Stimulated activated CD4-positive, alpha-beta T cell treated with anti-CD3 and anti-CD28 coated beads, Interleukin-1b, Interleukin-23, amount 100 ng/mL, for 48 hours (primary cell): ENCODE data around the gene PRUNE2.
"Not testable (repeated sequence)": the region's sequence is repeated elsewhere in the genome, so short reads cannot be mapped to it uniquely, and the experiment has no call there.

Experiments
- DNase-seq: peaks from one replicate; pipeline ENCODE4 v3.0.0-alpha.2; 2020

The PRUNE2 gene

GRCh38 chr9:76866689-76867088 is 39.2 kb downstream of the PRUNE2 start:
- DNase-seq: no peak

GRCh38 chr9:76863832-76864231 is 42.1 kb downstream of the PRUNE2 start:
- DNase-seq: no peak

DNA sequence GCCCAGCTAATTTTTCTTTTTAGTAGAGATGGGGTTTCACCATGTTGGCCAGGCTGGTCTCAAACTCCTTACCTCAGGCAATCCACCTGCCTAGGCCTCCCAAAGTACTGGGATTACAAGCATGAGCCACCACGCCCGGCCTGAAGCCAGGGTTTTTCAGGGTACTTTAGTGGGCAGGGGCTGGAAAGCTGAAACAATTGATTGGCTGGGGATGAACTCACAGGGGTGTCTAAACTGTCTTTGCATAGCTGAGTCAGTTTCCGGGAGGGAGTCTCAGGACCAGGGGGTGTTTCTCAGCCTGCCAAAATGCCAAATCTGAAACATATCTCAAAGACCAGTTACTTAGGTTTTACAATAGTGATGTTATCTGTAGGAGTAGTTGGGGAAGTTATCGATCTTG is 46.1 kb downstream of the PRUNE2 start:
- DNase-seq: no peak

GRCh38 chr9:76858248-76858647 is 47.7 kb downstream of the PRUNE2 start:
- not testable (repeated sequence) for DNase-seq

GRCh38 chr9:76856016-76856415 is 49.9 kb downstream of the PRUNE2 start:
- no peak for DNase-seq

GRCh38 chr9:76855015-76855414 is 50.9 kb downstream of the PRUNE2 start:
- DNase-seq: no peak

- no peak for DNase-seq
These were observed 53.9 kb downstream of the PRUNE2 start for GRCh38 chr9:76852026-76852425.

- DNase-seq: no peak
These were observed 59.6 kb downstream of the PRUNE2 start for GRCh38 chr9:76846297-76846696.

- DNase-seq: no peak
These were observed 60.7 kb downstream of the PRUNE2 start for GRCh38 chr9:76845254-76845653.

- no peak for DNase-seq
These were observed 70.2 kb downstream of the PRUNE2 start for GRCh38 chr9:76835571-76836283.

GRCh38 chr9:76828447-76828846 is 77.5 kb downstream of the PRUNE2 start:
- DNase-seq: no peak

DNA sequence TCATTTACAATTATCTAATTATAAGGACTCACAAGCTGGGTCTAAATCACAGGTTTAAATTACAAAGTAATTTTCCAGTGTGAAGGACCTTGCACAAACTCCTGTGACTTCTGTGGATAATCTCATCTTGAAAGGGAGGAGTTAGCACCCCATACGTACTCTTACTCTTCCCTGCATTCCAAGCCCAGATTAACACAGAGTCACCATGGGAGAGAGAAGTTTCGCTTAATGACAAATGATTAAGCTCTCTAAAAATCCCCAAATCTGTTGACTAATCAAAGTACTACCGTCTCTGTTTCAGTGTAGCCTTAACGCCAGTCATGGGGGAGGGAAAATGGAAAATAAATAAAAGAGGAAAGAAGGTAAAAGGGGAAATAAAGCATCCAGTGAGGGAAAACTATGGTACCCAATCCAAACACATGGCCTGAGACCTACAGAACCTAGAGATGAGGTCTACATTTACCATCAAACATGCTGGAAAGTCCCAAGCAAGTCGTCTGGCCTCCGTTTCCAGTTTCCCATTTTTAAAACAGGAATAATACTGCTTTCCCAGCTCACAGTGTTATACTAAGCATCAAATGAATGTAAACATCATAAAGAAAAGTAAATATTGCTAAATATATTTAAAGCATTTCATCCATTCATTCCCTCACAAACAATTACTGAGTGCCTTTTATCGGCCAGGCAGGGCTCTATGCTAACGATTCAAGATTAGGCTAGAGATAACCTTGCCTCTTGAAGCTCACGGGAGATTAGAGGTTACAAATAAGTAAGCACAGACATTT is 78.4 kb downstream of the PRUNE2 start:
- no peak for DNase-seq

DNA sequence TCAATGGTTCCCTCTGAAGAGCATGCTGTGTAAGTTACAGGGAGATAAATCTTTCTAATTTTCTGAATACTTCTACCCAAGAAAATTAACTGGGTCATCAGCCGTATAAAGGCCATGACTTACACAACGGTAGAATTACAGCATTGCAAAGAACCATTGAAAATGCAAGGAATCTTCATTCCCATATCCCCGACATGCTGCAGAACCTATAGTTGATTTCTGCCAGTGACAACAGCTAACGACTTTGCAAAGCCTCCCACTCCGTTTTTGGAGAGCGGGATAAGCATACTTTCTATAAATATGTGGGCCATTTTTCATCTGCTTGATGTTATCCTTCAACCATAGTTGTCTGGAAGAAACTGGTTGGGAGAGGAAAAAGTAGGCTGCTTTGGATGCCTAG is 85.5 kb downstream of the PRUNE2 start:
- no peak for DNase-seq

GRCh38 chr9:76818271-76818670 is 87.6 kb downstream of the PRUNE2 start:
- DNase-seq: no peak

- DNase-seq: no peak
These were observed 88.4 kb downstream of the PRUNE2 start for GRCh38 chr9:76817489-76817888.

GRCh38 chr9:76812591-76812990 is 93.3 kb downstream of the PRUNE2 start:
- no peak for DNase-seq

DNA sequence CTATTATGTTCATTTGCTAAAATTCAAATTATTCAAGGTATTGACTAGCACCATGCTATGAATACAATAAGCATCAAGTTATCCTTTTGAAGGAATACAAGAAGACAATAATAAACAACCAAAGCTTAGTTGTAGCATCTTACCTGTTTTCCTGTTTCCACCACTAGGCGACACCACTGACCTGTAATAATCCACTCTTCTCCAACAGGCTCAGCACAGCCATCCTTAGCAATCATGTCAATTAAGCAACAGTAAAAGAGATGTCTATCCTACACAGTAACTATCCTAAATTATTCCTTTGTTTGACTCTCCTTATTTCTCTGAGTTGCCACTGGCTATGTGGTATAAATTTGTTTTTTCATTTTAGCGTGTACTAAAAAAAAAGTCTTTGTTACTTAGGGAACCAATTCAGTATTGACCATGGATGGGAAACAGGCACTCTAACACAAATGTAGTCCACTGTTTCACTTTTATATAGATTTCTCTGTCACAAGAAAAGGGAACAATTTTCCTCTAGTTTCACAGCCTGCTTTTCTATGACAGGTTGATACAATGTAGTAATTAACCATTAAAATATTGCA is 95.4 kb downstream of the PRUNE2 start:
- peak; percentile 3 for DNase-seq

- DNase-seq: no peak
These were observed 97.3 kb downstream of the PRUNE2 start for GRCh38 chr9:76808636-76809035.

DNA sequence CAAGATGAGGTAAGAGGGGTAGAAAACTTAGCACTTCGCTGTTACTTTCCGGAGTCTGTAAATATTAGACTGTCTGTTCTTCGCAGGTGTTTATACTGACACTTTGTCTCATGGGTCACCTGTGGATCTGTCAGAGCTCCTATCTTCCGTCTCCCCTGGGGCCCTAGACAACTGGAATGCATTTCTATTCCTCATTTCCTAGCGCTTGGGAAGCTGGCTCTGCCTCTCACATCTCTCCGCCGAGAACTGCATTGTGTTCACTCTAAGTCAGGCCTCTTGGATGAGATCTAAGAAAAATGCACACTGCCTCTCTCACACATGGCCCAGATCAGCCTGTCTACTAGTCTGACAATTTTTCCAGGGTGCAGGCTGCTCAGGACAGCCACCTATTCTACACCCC is 102.2 kb downstream of the PRUNE2 start:
- no peak for DNase-seq

DNA sequence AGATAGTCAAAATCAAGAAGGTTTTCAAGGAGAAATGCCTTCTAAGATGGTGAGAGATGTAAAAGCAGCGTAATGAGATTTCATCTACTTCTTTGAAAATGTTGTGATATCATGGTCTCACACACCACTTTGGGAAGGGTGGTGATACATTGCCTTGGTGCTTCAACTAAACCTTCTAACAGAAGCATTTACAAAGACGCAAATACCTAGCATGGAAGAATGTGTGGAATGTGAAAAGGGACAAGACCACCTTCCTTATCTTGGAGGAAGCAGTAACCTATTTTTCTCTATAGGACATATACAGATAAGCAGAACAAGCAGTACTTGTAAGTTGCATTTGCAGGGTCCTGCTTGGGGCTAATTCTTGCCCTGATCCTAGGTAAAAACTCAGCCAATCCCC is 102.8 kb downstream of the PRUNE2 start:
- DNase-seq: no peak

DNA sequence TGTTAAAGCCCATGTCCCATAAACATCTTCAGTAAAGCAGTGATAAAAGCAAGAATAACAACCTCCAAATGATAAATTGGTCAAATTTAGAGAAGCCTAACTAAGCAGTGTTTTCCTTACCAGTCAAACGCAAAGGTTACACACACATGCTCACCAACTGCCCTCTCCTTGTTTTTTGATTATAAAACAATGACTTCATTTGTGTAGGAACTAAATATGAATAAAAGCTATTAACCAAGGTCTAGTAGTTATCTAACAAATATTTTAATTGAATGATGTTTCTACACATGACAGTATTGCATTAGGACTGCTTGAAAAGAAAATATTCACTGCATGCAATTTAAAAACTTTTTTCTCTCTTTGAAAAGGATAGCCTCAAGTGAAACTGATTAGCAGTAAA is 105.0 kb downstream of the PRUNE2 start:
- DNase-seq: no peak

GRCh38 chr9:76799473-76799872 is 106.4 kb downstream of the PRUNE2 start:
- DNase-seq: no peak

DNA sequence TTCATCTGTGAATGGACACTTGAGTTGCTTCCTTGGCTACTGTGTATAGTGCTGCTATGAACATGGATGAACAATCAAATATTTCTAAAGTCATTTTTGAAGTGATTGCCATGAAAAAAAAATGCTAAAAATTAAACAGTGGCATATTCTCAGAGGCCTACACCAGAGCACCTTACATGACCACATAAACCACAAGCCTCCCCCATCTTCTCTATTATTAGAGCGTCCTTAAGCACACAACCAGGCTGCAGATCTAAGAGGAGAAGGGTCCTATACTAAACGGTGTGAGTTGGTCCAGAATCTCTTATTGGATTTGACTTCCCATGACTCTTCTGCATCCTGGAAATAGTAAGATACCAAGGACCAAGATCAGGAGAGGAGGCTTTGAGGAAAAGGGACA is 107.4 kb downstream of the PRUNE2 start:
- no peak for DNase-seq

GRCh38 chr9:76796296-76796695 is 109.6 kb downstream of the PRUNE2 start:
- DNase-seq: no peak
